ENCODE data around the gene VWA3A.
"Not testable (repeated sequence)": the region's sequence is repeated elsewhere in the genome, so short reads cannot be mapped to it uniquely, and the experiment has no call there.

Gene VWA3A, protein sequence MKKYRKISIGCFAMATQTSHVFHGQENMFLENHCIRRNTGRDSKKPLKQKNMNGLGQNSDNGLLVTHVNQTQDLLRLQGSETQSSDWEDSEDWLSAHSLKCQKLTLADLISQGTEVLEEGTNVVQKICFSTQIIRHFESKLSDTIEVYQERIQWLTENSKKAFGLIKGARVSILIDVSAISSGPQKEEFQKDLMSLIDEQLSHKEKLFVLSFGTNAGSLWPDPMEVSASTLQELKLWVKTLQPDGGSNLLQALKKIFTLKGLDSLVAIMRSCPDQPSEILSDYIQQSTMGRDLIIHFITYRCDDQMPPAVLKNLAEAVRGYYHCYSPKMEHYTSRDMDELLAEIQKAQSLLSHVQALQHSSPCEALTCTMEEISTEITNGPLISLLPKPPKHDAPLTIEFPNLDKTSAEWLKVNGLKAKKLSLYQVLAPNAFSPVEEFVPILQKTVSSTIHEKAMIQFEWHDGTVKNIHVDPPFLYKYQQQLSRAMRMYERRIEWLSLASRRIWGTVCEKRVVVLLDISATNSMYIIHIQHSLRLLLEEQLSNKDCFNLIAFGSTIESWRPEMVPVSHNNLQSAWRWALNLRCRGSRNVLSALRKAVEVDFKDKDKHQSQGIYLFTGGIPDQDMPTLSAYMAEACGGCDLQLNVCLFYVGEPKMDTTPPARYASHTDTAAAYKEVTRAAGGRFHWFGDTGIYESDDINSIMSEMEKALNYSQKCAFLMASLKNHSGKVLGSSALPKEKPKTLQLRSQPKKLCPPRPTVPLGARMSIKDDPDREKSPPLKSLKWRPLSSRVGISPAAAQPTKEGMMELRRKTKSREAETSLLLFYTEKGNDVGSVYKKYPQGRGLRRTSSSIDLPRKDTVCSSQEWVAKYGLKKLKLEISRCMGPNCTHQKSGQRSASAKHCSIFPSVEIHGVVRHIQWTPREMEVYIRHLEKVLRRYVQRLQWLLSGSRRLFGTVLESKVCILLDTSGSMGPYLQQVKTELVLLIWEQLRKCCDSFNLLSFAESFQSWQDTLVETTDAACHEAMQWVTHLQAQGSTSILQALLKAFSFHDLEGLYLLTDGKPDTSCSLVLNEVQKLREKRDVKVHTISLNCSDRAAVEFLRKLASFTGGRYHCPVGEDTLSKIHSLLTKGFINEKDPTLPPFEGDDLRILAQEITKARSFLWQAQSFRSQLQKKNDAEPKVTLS

DNA sequence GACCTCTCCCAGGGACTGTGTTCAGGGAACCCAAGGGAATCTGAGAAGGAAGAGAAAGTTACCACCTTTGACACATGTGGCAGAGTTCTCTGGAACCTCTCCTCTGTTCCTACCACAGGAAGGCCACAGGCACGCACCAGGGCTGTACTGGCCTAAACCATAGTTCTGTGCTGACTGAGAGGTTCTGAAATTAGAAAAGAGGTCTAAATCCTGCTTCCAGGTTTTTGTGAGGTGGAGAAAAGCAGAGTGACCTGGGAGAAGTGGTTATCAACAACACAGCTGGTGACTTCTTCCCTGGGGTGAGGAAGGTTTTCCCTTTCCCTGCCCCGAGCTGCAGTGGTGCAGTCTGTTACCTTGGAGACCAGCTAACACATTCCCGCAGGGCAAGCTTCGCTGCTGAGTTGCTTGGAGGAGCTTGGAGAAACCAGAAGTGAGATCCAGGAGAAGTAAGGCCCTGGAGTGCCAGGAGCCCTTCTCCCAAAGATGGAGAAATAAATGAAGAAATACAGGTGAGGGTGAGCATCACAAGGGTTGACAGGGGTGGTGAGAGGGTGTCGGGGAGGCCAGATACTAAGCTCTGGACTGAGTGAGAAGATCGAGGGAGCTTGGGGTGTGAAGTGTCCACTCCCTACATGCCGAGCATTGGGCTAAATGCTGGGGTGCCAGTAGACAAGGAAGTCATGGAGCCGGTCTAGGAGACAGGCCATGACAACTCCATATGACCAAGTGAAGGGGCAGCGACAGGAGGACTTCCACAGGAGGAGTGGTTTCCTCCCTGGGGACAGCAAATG, at the start of gene VWA3A:
Gene VWA3A, plus strand, starts transcription at position 399 of the 791 bp plus-strand sequence. Its CDS starts 97 bp downstream, at position 496.
- DNase-seq = no peak

DNA sequence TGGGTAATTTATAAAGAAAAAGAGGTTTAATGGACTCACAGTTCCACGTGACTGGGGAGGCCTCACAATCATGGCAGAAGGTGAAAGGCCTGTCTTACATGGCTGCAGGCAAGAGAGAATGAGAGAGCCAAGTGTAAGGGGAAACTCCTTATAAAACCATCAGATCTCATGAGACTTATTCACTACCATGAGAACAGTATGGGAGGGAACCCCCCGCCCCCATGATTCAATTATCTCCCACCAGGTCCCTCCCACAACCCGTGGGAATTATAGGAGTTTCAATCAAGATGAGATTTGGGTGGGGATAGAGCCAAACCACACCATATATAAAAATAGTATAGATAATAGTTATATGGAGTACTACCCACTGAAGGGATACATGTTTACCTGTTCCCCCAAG, 48.5 kb upstream of the VWA3A start:
- not testable (repeated sequence) for DNase-seq

DNA sequence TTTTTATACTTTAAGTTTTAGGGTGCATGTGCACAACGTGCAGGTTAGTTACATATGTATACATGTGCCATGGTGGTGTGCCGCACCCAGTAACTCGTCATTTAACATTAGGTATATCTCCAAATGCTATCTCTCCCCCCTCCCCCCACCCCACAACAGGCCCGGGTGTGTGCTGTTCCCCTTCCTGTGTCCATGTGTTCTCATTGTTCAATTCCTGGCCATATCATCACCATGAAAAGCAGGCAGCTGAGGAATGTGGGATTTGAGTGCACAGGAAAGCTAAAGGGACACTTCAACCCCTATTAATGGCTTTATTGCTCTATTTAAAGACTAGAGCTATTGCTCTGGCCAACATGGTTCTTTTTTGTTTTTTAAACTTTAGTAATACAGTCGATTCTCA, 46.5 kb upstream of the VWA3A start:
- not testable (repeated sequence) for DNase-seq

DNA sequence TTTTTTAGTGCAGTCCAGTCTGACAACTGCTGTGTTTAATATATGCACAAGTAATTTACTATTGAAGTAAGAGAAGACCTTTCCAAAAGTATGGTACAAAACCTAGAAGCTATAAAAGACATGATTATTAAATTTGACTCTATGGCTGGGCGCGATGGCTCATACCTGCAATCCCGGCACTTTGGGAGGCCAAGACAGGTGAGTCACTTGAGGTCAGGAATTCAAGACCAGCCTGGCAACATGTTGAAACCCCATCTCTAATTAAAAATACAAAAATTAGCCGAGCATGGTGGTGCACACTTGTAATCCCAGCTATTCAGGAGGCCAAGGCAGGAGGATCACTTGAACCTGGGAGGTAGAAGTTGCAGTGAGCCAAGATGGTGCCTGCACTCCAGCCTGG, 41.4 kb upstream of the VWA3A start:
- DNase-seq = no peak

DNA sequence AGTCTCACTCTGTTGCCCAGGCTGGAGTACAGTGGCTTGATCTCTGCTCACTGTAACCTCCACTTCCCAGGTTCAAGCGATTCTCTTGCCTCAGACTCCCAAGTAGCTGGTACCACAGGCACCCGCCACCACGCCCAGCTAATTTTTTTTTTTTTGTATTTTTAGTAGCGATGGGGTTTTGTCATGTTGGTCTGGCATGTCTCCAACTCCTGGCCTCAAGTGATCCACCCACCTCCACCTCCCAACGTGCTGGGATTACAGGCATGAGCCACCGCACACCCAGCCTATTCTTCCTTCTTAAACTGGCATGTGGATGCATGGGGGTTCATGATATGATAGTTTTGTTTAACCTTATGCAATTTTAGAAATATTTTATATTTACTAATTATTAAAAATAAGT, 39.4 kb upstream of the VWA3A start:
- DNase-seq = peak; percentile 83

DNA sequence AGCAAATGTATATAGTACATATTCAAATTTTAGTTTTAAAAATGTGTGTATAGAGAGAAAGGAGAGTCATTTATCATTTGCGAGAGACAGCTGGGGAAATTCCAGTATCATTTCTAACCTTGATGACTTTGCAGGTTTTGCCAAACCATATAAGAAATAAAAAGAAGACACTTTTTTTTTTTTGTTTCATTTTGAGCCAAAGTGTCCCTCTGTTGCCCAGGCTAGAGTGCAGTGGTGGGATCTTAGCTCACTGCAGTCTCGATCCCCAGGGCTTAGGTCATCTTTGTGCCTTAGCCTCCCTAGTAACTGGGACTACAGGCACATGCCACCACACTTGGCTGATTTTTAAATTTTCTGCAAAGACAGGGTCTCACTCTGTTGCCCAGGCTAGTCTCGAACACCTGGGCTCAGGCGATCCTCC, 38.4 kb upstream of the VWA3A start:
- peak; percentile 38 for DNase-seq

DNA sequence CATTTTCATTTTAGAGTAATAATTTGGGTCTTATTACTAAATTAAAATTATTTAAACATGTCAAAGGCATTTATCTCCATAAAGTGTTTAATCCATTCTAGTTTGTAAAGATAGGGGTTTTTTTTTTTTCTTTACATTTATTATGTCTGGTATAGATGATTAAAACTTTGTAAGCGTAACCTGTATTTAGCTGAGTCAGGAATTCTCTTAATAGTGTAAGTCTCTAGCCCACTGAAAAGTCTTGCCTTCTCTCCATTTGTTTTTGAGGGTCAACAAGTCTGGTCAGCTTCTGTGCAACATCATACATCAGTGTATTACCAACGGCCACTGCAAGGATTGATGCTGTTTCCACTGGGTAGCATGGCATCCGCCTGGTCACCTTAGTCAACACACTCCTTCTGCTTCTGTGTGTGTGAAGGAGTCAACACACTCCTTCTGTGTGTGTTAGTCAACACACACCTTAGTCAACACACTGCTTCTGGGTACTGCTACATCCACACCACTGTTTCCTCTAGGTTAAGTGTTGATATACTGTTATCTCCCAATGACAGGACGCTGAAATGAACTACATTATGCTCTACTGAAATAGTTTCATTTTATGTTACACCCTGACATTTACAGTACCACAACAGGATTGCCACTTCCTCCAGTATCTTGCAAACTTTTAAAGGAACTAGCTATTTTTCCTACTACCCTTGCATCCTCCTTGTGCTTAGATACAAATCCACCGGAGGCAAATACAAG, 37.3 kb upstream of the VWA3A start:
- DNase-seq = peak; percentile 66

DNA sequence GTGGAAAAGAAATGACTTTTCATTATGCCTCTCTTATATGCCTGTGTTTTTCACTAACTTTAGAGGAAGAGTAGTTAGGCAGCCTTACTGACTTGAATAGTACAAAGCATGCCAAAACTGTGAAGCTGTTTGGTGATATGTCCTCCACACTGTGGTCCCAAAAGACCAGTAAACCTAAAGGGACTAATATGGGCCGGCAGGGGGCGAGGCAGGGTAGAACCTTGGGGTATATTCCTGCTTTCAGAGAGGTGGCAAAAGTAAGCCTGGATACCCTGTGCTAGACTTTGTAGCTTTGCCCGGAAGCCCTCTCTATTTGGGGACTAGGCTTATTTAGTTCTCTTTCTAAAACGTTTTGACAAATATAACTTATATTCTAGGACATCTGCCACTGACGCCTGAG, 36.5 kb upstream of the VWA3A start:
- peak; percentile 28 for DNase-seq

DNA sequence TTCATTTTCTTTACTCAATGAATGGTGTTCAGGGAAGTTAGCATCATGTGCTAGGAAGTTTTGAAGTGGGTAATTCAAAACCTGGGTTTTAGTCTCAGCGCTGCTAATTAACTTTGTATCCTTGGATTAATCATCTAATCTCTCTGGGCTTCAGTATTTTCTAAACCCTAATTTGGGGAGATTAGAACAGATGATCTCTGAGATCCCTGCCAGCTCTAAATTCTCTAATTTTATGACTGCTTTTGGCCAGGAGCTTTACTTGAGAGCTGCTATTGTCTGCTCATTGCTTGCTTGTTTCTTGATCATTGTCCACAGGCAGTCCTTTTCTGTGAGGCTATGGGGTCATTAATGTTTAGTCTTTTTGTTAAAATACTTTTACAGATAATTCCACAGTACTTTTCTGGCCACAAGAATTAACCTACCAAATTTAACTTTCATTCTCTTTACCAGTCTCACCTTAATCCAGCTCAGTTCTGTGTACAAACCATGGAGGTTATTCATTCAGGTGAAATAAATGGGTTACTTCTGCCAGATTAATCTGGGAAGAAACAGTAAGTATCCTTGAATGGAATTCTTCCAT, 28.4 kb upstream of the VWA3A start:
- DNase-seq = no peak

DNA sequence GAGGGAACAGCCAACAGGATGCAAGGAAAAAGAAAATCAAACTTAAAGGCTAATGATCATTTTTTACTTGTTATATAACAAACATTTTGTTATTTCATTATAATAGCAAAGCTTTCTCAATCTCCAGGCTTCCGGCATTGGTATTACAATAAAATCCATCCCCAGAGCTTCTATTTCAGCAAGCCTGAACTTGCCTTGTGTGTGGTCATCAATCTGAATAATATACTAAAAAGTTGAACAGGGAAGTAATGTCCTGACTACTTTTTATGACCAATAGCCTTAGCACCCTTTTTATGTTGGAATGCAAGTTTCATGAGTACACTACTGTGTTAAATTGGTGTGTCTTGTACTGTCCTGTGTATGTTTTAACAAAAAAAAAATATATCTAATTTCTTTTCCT, 27.1 kb upstream of the VWA3A start:
- DNase-seq = no peak

DNA sequence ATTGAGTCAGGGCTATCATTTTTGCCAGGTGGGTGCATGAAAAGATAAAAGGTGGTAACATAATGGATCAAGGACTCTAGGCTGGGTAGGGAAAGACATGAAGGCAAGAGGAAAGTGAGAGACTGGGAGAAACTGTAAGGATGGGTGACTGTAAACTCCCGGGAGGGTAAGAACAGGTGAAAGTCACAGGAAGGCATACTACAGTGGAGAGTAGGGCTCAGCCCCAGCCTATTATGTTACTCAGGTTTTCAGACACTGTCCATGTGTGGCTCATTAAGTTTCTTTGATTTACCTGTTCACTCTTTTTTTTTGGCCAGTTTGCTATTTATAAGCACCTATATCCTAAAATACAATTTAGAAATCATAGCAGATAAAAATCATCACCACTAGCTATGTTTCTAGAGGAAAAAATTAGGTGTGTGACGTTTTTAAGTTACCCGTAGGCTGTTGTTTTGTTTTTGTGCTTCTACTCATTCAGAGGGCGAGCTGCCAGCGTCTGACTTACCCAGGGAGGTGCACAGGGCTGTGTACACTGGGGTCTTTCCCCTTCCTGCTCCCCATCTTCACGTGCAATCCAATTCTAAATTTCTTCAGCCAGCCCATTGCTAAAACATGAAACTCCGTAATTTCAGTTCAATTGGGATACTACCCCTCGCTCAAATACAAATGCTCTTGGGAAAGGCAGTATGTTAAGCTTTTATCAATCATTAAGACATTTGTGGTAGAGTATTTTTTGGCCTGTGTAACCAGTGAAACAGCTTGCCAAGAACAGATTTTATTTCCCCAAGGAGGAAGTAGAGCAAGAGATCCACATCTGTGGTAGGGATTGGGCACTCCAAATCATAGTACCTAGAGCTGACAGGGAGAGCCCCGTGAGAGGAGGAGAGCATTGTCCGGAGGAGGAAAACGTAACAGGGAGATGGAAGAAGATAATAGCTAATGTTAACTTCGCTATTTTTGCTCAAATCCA, 21.7 kb upstream of the VWA3A start:
- no peak for DNase-seq

DNA sequence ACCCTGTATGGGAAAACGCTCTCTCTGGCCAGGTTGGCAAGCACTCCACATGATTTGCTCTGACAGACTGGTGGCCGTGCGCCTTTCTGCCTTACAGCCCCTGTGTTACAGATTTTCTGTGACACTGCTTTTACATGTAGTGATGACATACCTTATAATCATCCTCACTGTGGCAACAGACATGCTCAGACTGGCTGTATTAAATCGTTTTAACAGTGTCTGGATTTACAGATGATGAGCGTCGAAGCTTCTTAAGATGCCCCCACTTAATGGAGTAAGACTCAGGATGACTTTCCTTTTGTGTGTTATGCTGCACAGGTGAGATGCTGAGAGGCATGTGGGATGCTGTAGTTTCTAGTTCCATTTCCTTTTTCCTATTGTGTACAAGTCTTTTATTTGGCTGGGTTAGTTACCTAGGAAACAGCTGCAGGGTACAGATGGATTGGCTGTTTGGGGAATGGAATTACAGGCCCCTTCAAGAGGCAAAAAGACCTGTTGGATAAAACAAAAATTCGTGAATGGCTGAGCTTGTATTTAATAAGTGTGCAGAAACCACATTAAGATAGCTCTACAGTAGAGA, 20.9 kb upstream of the VWA3A start:
- DNase-seq = no peak

DNA sequence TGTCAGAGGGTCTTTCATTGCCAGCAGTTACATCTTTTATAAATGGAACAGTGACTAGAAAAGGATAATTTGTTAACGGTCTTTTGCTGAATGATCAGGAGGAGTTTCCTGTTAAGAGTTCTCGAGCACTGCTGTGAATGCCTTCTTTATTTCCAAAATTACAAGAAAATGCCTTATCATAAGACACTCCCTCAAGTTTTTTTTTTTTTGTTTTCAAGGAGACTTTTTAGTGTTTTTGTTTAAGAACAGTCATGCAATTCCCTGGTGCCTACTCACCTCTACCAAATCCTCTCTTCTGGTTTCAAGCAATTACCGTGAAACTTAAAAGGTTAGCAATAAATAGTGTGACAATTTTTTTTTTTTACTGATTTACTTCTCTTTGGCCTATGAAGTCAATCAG, 19.0 kb upstream of the VWA3A start:
- no peak for DNase-seq

DNA sequence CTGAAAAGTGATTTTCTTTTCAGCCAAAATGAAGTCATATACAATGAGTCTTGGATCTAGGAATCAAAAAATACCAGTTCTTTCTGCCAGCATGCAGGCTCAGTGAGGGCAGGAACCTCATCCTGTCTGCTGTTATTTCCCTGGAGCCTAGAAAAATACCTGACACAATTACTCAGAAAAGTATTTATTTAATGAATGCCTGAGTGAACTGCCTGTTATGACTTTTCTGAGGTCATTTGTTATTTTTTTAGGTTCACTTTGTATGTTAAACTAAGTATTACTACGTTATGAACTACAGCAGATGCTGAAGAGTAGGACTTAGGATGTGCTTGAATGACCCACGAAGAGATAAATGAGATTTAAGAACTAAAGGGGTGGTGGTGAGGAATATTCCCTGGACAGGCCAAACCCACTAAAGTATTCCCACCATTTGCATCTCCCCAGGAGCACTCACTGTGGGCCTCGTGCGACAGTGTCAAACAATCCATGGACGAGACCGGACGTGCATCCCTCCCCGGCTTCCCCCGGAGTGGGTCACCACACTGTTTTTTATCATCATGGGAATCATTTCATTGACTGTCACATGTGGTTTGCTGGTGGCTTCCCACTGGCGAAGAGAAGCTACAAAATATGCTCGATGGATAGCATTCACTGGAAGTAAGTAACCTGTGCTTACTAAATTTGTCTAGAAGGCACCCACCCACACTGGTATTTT, 17.1 kb upstream of the VWA3A start:
- DNase-seq = no peak

DNA sequence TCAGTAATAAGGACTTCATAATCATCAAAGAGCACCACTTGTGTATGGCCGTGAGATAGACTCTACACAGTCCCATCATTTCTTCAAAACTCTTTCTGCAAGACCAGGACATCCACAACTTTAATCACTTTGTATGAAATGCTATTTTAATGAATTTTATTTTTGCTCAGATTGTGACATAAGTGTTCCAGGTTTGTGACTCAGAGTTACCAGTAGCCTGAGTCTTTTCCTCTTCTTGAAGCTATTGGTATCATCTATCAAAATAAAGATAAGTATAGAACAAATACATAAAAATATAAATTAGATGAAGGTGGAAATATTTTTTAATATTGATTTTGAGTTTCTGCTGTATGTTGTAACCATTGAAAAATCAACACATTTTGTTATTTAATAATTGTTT, 16.6 kb upstream of the VWA3A start:
- DNase-seq = no peak

DNA sequence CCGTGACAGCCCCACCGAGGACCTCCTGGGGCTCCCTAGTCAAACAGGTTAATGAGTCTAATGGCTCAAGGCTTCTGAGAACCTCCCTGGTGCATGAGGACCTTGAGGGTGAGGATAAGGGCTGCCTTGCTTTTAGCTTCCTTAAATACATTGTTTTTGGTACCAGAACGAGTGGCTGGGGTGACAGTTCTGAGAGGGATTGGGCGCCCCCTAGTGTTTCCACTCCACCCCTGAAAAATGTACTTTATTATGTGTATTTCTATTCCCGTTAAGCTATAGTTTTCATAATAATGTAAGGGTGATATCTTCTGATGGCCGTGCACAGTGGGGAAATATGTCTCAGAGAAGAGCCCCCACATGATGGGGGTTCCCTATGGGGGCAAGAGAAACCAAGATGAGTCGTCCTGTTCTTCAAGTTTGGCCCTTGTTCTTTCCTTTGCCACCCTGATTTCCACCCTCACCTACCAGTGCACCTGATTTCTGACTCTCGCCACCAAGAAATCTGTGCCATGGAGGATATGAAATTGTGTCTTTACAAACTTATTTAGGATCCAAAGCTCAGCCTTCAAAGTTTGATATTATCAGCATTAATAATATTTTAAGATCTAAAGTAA, 14.5 kb upstream of the VWA3A start:
- peak; percentile 90 for DNase-seq

DNA sequence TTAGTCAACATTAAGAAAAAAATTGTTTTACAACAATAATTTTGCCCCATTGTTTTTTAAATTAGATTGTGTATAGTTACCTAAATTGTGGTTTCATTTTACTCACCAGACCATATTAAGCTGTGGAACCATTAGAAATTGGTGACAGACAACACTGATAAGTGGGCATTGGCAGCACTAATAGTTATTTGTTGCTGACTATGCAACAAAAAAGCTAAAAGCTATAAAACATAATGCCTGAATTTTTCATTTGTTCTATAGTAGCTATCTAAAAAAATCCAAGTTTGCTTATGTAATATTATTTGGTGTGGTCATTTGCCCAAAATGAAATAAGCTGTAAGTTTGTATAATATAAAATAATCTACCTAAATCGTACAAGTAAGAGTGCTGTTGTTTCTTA, 13.7 kb upstream of the VWA3A start:
- no peak for DNase-seq

DNA sequence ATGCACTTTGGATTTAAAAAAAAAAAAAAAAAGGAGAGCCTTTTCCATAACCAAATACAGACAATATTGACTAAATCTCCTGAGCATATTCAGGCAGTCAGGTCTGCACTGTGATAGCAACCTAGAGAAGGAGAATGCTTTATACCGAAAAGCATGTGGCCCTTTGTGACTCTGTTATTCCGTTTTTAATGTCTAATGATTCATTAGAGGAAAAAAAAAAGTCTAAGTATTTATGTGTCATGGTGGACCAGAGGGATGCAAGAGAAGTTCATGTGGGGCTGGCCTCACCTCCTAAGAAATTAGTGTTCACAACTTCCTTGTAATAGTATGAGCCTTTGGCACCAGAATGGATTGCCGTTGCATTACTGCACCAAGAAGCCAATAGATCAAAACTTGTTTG, 11.3 kb upstream of the VWA3A start:
- DNase-seq = no peak

DNA sequence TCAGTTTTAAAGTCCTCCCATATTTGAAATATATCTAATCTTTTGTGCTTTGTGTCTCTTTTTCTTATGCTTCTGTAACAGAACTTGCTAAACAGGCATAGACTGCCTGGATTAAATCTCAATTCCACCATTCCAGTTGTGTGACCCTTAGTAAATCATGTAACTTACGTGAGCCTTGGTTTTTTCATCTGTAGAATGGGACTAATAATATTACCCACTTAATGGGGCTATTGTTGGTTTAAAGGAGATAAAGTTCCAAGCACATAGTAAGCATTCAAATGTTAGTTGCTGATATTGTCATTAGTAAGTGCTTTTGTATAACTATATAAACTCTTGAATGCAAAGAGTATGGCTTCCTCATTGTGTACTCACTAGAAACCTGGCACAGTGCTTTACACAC, 5.9 kb upstream of the VWA3A start:
- no peak for DNase-seq

Measured in hematopoietic multipotent progenitor cell treated with erythropoietin and hydrocortisone succinate and interleukin-3 and kit ligand, for 4 days (in vitro differentiated cells).